GM23338 (cell line): ENCODE measurements around the gene KATNAL1. TPM values are rescaled to one million over a fixed set of nuclear protein-coding genes. Genes with fewer than 3 reads are reported as not detected.

Experiments used
- ATAC-seq: fragments of 200-7000 bp; cut with Tn5 transposase; 3 replicates; pipeline ENCODE4 v1.9.1; 2020
- DNase-seq: peaks from one replicate; pipeline ENCODE4 v3.0.0-alpha.2; 2015; ENCODE audit warnings: low spot score
- H2AFZ ChIP-seq: fragments of 200-600 bp; sonication (generic); 2 replicates; pipeline ENCODE4 v1.8.0; 2016; ENCODE audit warnings: antibody characterized with exemption, mild to moderate bottlenecking, moderate library complexity
- H3F3A ChIP-seq: fragments of 200-600 bp; sonication (generic); replicated peaks from 2 replicates; pipeline ENCODE4 v1.8.0; 2017; ENCODE audit warnings: antibody characterized with exemption, mixed run types, low read depth
- H3K27ac ChIP-seq: fragments of 200-600 bp; sonication (generic); 2 replicates; pipeline ENCODE4 v1.6.1; 2016; ENCODE audit warnings: low read depth
- H3K27me3 ChIP-seq: fragments of 200-600 bp; sonication (generic); 2 replicates; pipeline ENCODE4 v1.8.0; 2016; ENCODE audit warnings: mild to moderate bottlenecking, mixed run types, moderate library complexity; ENCODE audit not compliant: insufficient read depth
- H3K36me3 ChIP-seq: fragments of 200-600 bp; sonication (generic); 2 replicates; pipeline ENCODE4 v1.8.0; 2016; ENCODE audit warnings: mild to moderate bottlenecking; ENCODE audit not compliant: insufficient read depth
- H3K4me1 ChIP-seq: fragments of 200-600 bp; sonication (generic); 2 replicates; pipeline ENCODE4 v1.8.0; 2016; ENCODE audit warnings: mild to moderate bottlenecking, moderate library complexity; ENCODE audit not compliant: insufficient read depth
- H3K4me2 ChIP-seq: fragments of 200-600 bp; sonication (generic); 2 replicates; pipeline ENCODE4 v1.7.1; 2017; ENCODE audit warnings: mixed run types
- H3K4me3 ChIP-seq: fragments of 200-600 bp; sonication (generic); 2 replicates; pipeline ENCODE4 v1.6.1; 2016; ENCODE audit warnings: mixed run types
- H3K79me2 ChIP-seq: fragments of 200-600 bp; sonication (generic); replicated peaks from 2 replicates; pipeline ENCODE4 v1.8.0; 2017; ENCODE audit warnings: mild to moderate bottlenecking; ENCODE audit not compliant: insufficient read depth
- H3K9me2 ChIP-seq: fragments of 200-600 bp; sonication (generic); 2 replicates; pipeline ENCODE4 v1.8.0; 2017; ENCODE audit not compliant: insufficient read depth
- H4K20me1 ChIP-seq: fragments of 200-600 bp; sonication (generic); replicated peaks from 2 replicates; pipeline ENCODE4 v1.8.0; 2017; ENCODE audit warnings: mild to moderate bottlenecking; ENCODE audit not compliant: insufficient read depth
- H3K27ac Mint-ChIP-seq: 2 replicates; pipeline ENCODE4 v1.8.0; 2020; ENCODE audit warnings: inconsistent platforms, mild to moderate bottlenecking, moderate library complexity, mixed read lengths
- H3K27me3 Mint-ChIP-seq: 3 replicates; pipeline ENCODE4 v1.8.0; 2022; ENCODE audit warnings: low read depth, mild to moderate bottlenecking, moderate library complexity, mixed read lengths, inconsistent platforms; ENCODE audit not compliant: insufficient read depth, poor library complexity
- H3K36me3 Mint-ChIP-seq: 3 replicates; pipeline ENCODE4 v1.8.0; 2021; ENCODE audit warnings: low read depth, mild to moderate bottlenecking, inconsistent platforms, moderate library complexity, mixed read lengths
- H3K4me1 Mint-ChIP-seq: 3 replicates; pipeline ENCODE4 v1.8.0; 2020; ENCODE audit warnings: mild to moderate bottlenecking, inconsistent platforms, mixed read lengths
- H3K4me3 Mint-ChIP-seq: 3 replicates; pipeline ENCODE4 v1.8.0; 2021; ENCODE audit warnings: moderate library complexity, mild to moderate bottlenecking, inconsistent platforms, mixed read lengths
- H3K9me3 Mint-ChIP-seq: 3 replicates; pipeline ENCODE4 v1.8.0; 2020; ENCODE audit warnings: moderate library complexity, mild to moderate bottlenecking, inconsistent platforms, mixed read lengths
- CTCF ChIP-seq, 2 experiments: fragments of 200-600 bp in 1 of 2; sonication (generic) in 1 of 2; conservative IDR thresholded peaks; 2 replicates each; pipeline versions ENCODE4 v1.5.1 to v1.6.1; 2016 to 2017; ENCODE audit warnings: antibody characterized with exemption in 2 of 2, low read depth in 2 of 2, mild to moderate bottlenecking in 2 of 2, moderate library complexity in 1 of 2
- ETS1 ChIP-seq: IDR thresholded peaks from 2 replicates; pipeline ENCODE4 v1.6.1; 2016; ENCODE audit warnings: antibody characterized with exemption
- EZH2 ChIP-seq: fragments of 200-600 bp; sonication (generic); IDR thresholded peaks from one replicate; pipeline ENCODE4 v1.8.0; 2017; ENCODE audit warnings: antibody characterized with exemption, mild to moderate bottlenecking, low read depth; ENCODE audit not compliant: unreplicated experiment
- JUNB ChIP-seq: IDR thresholded peaks from one replicate; pipeline ENCODE4 v1.6.1; 2016; ENCODE audit warnings: antibody characterized with exemption; ENCODE audit not compliant: unreplicated experiment
- NANOG ChIP-seq: IDR thresholded peaks from 2 replicates; pipeline ENCODE4 v1.6.1; 2016; ENCODE audit warnings: antibody characterized with exemption, borderline replicate concordance
- POLR2AphosphoS5 ChIP-seq: IDR thresholded peaks from 2 replicates; pipeline ENCODE4 v1.6.1; 2016; ENCODE audit warnings: antibody characterized with exemption, low read depth
- STAT1 ChIP-seq: IDR thresholded peaks from one replicate; pipeline ENCODE4 v1.6.1; 2016; ENCODE audit warnings: antibody characterized with exemption; ENCODE audit not compliant: unreplicated experiment
- ZNF114 ChIP-seq: fragments of 250-450 bp; sonication (Bioruptor Pico); IDR thresholded peaks from 2 replicates; pipeline ENCODE4 v1.5.0; 2020; ENCODE audit warnings: mild to moderate bottlenecking, moderate library complexity
- ZNF462 ChIP-seq: fragments of 250-450 bp; sonication (Bioruptor Pico); IDR thresholded peaks from 2 replicates; pipeline ENCODE4 v1.5.0; 2020; ENCODE audit warnings: mild to moderate bottlenecking, moderate library complexity
- polyA plus RNA-seq: library from polyadenylated mRNA; unstranded; fragments of >200 nt; fragmentation: Nextera tagmentation; extraction: Ambion mirVana; gene quantifications from 2 replicates; pipeline ENCODE4 v1.2.1, GENCODE V29; 2016
- total RNA-seq: library from RNA; depleted of rRNA; stranded (reverse); fragments of >200 nt; shearing (Covaris generic); gene quantifications from 2 replicates; pipeline ENCODE4 v1.2.3, GENCODE V29; 2014

KATNAL1 gene
- total and polyA plus RNA-seq, 2 experiments from 2014 or later, result 6.1 to 11.5 TPM

- TF ChIP-seq CTCF (conservative IDR thresholded peaks at IDR 0.05; ENCODE audit: low read depth in 2 of 2), result peak in 1 of 2 experiments; percentile 16; a peak in 1 of 4 replicates
- peak; percentile 37 for TF ChIP-seq POLR2AphosphoS5
Measured at GRCh38 chr13:30181888-30182651, 125.3 kb downstream of the KATNAL1 start (continued).

- no peaks in the 10 kb centered on the region for H3K9me2 ChIP-seq
- H3F3A ChIP-seq, result no peaks in the 10 kb centered on the region
- H3K4me3 ChIP-seq, result no peak overlapping the region
- Mint-ChIP-seq H3K9me3 (peaks cover 1% of the 10 kb centered on the region; the same call in 1 of the 3 replicates), H3K4me3 (no peak overlapping the region), H3K27me3 (peaks cover 2% of the 10 kb centered on the region), H3K27ac (no peak overlapping the region), H3K4me1 (peaks cover 9% of the 10 kb centered on the region), H3K36me3 (no peaks in the 10 kb centered on the region)
- no peaks in the 10 kb centered on the region for H4K20me1 ChIP-seq
- H3K79me2 ChIP-seq, result no peaks in the 10 kb centered on the region
- no peak overlapping the region for H3K27ac ChIP-seq
- H2AFZ ChIP-seq, result no peak overlapping the region
- H3K4me2 ChIP-seq, result no peak overlapping the region
- no peak for DNase-seq
- H3K36me3 ChIP-seq, result no peaks in the 10 kb centered on the region
- no peaks in the 10 kb centered on the region for H3K4me1 ChIP-seq
- ATAC-seq, result peak; percentile 50; the same call in 2 of the 3 replicates
- no peaks in the 10 kb centered on the region for H3K27me3 ChIP-seq
- TF ChIP-seq ZNF462 (CRISPR knock-in tag), result no peak
- TF ChIP-seq JUNB, result no peak
- no peak for TF ChIP-seq NANOG
- no peak for TF ChIP-seq POLR2AphosphoS5
- no peak for TF ChIP-seq CTCF (conservative IDR thresholded peaks at IDR 0.05; ENCODE audit: low read depth in 2 of 2)
- TF ChIP-seq EZH2, result no peak
- TF ChIP-seq ETS1, result no peak
- no peak for TF ChIP-seq ZNF114 (CRISPR knock-in tag)
- TF ChIP-seq STAT1, result no peak
Measured at GRCh38 chr13:30179597-30180276, 127.6 kb downstream of the KATNAL1 start.
